HG02623 (cell line): Measurements from ENCODE around the gene MT2A.
"Not testable (repeated sequence)": the region's sequence is repeated elsewhere in the genome, so short reads cannot be mapped to it uniquely, and the experiment has no call there.

Source experiments
- ATAC-seq: cut with Tn5 transposase; IDR thresholded peaks from one replicate; pipeline ENCODE4 v1.9.1; 2021; ENCODE audit warnings: moderate library complexity; ENCODE audit not compliant: unreplicated experiment

Gene MT2A

GRCh38 chr16:56608043-56608875 lies at the start of gene MT2A:
TSS of gene MT2A (plus strand) at chr16:56608584. CDS start at chr16:56608656, 72 bp downstream.
- peak; percentile 83 for ATAC-seq

- no peak for ATAC-seq
Observed at GRCh38 chr16:56559109-56559508, 49.3 kb upstream of the MT2A start.

GRCh38 chr16:56560447-56560846 lies 47.9 kb upstream of the MT2A start:
- ATAC-seq: no peak

- ATAC-seq: no peak
Observed at GRCh38 chr16:56561126-56561525, 47.3 kb upstream of the MT2A start.

GRCh38 chr16:56564793-56565477 lies 43.4 kb upstream of the MT2A start, which contains the start of gene MT4:
TSS of gene MT4 (plus strand) at chr16:56565073. CDS start at chr16:56565129, 56 bp downstream.
- ATAC-seq: no peak

- no peak for ATAC-seq
Observed at GRCh38 chr16:56569971-56570370, 38.4 kb upstream of the MT2A start.

GRCh38 chr16:56571525-56571924 lies 36.9 kb upstream of the MT2A start:
- ATAC-seq: no peak

GRCh38 chr16:56574625-56575024 lies 33.8 kb upstream of the MT2A start:
- ATAC-seq: no peak

- ATAC-seq: no peak
Observed at GRCh38 chr16:56576585-56577299, 31.6 kb upstream of the MT2A start.

- no peak for ATAC-seq
Observed at GRCh38 chr16:56577300-56577625, 31.1 kb upstream of the MT2A start.

- no peak for ATAC-seq
Observed at GRCh38 chr16:56580391-56581048, 27.9 kb upstream of the MT2A start.

GRCh38 chr16:56582911-56583310 lies 25.5 kb upstream of the MT2A start:
- not testable (repeated sequence) for ATAC-seq

GRCh38 chr16:56583351-56584168 lies 24.8 kb upstream of the MT2A start:
- ATAC-seq: no peak

GRCh38 chr16:56584276-56584675 lies 24.1 kb upstream of the MT2A start:
- no peak for ATAC-seq

- ATAC-seq: no peak
Observed at GRCh38 chr16:56588781-56589140, 19.6 kb upstream of the MT2A start.

GRCh38 chr16:56589141-56590039 lies 19.0 kb upstream of the MT2A start, which contains the start of gene MT3:
TSS of gene MT3 (plus strand) at chr16:56589528. CDS start at chr16:56589591, 63 bp downstream.
- ATAC-seq: no peak

GRCh38 chr16:56591377-56592060 lies 16.9 kb upstream of the MT2A start:
- no peak for ATAC-seq

- no peak for ATAC-seq
Observed at GRCh38 chr16:56593573-56594291, 14.7 kb upstream of the MT2A start.
